NB4 (cell line): ENCODE data around the gene CABLES1.
"Not testable (repeated sequence)": the region's sequence is repeated elsewhere in the genome, so short reads cannot be mapped to it uniquely, and the experiment has no call there.

ENCODE experiments used
- DNase-seq: peaks from one replicate; pipeline ENCODE4 v3.0.0; 2010; ENCODE audit warnings: low read depth
- H3K4me3 ChIP-seq: one replicate; pipeline ENCODE4 v1.5.1; 2011; ENCODE audit warnings: mild to moderate bottlenecking, low read depth, low read length, moderate library complexity
- MYC ChIP-seq: IDR thresholded peaks from 2 replicates; pipeline ENCODE4 v1.6.1; 2011; ENCODE audit warnings: low read depth, low read length
- POLR2A ChIP-seq: IDR thresholded peaks from 2 replicates; pipeline ENCODE4 v1.6.1; 2011; ENCODE audit warnings: mild to moderate bottlenecking; ENCODE audit not compliant: insufficient read length; ENCODE audit errors: extremely low read depth
- TF ChIP-seq, protein P1 (sequence below): IDR thresholded peaks from one replicate; pipeline ENCODE4 v1.5.1; 2012; ENCODE audit warnings: low read depth, low read length
- TF ChIP-seq, protein P2 (sequence below): IDR thresholded peaks from 2 replicates; pipeline ENCODE4 v1.6.1; 2011; ENCODE audit warnings: low read depth, low read length

The CABLES1 gene, protein sequence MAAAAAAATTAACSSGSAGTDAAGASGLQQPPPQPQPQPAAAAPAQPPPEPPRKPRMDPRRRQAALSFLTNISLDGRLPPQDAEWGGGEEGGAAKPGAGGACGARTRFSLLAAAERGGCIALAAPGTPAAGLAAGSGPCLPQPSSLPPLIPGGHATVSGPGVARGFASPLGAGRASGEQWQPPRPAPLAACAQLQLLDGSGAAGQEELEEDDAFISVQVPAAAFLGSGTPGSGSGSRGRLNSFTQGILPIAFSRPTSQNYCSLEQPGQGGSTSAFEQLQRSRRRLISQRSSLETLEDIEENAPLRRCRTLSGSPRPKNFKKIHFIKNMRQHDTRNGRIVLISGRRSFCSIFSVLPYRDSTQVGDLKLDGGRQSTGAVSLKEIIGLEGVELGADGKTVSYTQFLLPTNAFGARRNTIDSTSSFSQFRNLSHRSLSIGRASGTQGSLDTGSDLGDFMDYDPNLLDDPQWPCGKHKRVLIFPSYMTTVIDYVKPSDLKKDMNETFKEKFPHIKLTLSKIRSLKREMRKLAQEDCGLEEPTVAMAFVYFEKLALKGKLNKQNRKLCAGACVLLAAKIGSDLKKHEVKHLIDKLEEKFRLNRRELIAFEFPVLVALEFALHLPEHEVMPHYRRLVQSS

DNA sequence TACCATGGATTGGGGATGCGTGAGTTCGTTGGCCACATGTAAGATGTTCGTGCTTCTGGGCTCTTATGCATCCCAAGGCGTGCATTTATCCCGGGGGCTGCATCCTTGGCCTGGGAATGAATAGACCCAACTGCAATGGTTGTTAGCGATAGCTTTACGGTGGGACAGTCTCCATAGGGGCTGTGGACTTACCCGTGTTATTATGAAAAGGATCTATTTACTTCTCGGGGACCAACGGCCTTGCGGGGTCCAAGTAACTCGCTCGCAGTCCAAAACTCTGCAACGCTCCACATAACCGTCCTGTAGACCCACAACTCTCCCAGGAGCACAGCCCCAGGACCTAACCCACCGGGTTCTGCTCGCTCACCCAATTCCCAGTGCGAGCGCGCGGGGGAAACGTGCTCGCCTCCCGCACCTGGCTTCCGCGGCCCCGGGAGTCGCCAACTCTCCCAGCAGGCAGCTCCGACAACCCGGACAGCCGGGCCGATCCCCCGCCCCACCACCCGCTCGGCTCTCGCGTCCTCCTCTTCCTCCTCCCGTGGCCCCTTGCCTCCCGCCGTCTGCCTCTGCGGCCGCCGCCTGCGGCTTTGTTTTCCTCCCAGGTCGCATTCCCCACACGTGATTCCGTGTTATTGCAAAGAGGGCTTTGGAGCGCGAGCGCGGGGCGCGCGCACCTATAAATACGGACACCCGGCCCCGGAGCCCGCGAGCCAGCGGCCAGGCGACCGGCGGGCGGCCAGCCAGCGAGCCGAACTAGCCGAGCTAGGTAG is at the start of gene CABLES1:
Gene CABLES1 (plus strand): TSS at position 706 of the 770 bp plus-strand sequence. CDS start 278 bp downstream, outside the sequence.
- peak; percentile 73 for DNase-seq
- peak within 1 kb of the TSS; percentile 56 for H3K4me3 ChIP-seq
- no peak for TF ChIP-seq POLR2A
- TF ChIP-seq, protein P1, sequence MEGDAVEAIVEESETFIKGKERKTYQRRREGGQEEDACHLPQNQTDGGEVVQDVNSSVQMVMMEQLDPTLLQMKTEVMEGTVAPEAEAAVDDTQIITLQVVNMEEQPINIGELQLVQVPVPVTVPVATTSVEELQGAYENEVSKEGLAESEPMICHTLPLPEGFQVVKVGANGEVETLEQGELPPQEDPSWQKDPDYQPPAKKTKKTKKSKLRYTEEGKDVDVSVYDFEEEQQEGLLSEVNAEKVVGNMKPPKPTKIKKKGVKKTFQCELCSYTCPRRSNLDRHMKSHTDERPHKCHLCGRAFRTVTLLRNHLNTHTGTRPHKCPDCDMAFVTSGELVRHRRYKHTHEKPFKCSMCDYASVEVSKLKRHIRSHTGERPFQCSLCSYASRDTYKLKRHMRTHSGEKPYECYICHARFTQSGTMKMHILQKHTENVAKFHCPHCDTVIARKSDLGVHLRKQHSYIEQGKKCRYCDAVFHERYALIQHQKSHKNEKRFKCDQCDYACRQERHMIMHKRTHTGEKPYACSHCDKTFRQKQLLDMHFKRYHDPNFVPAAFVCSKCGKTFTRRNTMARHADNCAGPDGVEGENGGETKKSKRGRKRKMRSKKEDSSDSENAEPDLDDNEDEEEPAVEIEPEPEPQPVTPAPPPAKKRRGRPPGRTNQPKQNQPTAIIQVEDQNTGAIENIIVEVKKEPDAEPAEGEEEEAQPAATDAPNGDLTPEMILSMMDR, result no peak
- TF ChIP-seq, protein P2, sequence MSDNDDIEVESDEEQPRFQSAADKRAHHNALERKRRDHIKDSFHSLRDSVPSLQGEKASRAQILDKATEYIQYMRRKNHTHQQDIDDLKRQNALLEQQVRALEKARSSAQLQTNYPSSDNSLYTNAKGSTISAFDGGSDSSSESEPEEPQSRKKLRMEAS, result peak; percentile 57
- peak; percentile 54; the same call in 1 of the 2 replicates for TF ChIP-seq MYC

DNA sequence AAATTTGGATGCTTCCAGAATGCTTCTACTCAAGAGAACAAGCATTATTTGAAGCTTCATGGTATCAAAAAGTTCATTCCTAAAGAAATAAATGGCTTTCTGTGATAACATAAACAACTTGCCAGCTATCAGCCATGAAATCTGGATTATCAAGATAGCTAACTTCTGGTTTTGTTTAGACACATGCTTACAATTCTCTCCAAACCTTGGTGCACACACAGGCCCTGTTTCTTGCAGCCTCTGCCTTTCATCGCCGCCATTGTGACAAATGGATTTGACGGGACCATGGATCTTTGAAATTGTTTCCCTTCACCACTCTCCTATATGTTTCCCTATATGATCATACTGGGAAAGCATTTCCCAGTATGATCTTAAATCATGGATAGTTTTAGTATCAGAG is 47.9 kb upstream of the CABLES1 start:
- TF ChIP-seq, protein P1, result no peak
- no peak for TF ChIP-seq POLR2A
- TF ChIP-seq MYC, result no peak
- TF ChIP-seq, protein P2, result no peak
- H3K4me3 ChIP-seq, result no peak overlapping the region
- no peak for DNase-seq

DNA sequence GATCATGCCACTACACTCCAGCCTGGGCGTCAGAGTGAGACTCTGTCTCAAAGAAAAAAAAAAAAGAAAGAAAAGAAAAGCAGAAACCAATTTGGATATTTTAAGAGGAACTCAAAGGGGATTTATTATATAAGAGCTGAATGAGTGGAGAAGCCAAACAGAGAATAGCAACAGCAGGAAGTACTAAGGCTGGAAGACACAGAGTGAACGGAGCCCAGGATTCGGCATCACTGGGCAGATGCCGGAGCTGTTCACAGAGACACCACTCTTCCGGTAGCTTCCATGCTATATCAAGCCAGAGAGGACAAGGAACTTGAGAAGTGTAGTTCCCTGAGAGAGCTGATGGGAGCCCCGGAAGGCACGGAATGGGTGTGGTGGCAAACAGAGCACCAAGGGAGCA is 47.0 kb upstream of the CABLES1 start:
- H3K4me3 ChIP-seq, result no peak overlapping the region
- TF ChIP-seq, protein P2, result no peak
- TF ChIP-seq MYC (no peak), POLR2A (no peak)
- TF ChIP-seq, protein P1, result no peak
- DNase-seq, result no peak

DNA sequence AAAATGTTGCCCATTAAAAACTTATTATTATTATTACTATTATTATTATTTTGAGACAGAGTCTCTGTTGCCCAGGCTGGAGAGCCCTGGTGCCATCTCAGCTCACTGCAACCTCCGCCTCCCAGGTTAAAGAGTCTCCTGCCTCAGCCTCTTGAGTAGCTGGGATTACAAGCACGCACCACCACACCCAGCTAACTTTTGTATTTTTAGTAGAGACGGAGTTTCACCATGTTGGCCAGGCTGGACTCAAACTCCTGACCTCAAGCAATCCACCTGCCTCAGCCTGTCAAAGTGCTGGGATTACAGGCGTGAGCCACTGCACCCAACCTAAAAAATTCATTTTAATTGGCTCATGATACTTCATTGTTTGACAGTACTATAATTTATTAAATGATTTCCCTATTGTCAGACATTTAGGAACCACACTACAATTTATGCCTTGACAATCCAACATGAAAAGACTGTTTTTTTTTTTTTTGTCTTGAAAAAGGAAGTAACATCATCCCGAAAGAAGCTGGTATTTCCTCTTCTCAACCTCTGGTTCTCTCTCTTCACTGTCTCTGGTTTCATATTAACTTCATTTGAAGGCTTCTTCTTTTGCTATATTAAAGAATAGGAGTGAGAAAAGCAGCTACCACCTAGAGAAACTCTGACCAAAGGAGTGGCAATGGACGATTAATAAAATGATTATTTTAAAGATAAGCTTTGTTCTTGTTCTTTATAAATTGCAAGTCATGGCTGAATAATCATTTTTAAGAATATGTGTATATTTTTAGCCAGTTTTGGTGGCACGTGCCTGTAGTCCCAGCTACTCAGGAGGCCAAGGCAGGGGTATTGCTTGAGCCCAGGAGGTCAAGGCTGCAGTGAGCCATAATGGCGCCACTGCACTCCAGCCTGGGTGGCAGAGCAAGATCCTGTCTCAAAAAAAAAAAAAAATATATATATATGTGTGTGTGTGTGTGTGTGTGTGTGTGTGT is 44.0 kb upstream of the CABLES1 start:
- peak; percentile 52 for DNase-seq
- not testable (repeated sequence) for H3K4me3 ChIP-seq

DNA sequence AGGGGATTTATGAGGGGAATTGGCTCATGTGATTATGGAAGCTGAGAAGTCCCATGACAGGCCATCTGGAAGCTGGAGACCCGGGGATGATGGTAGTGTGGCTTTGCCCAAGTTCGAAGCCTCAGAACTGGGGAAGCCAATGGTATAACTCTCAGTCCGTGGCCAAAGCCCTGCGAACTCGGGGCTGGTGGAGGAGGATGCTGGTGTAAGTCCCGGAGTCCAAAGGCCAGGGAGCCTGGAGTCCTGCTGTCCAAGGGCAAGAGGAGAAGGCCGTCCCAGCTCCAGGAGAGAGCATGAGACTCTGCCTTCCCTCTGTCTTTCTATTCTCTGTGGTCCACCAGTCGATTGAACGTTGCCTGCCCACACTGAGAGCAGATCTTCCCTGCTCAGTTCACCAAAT is 43.2 kb upstream of the CABLES1 start:
- no peak for DNase-seq
- H3K4me3 ChIP-seq, result no peak overlapping the region
- TF ChIP-seq, protein P1, result no peak
- TF ChIP-seq POLR2A (no peak), MYC (no peak)
- TF ChIP-seq, protein P2, result no peak

DNA sequence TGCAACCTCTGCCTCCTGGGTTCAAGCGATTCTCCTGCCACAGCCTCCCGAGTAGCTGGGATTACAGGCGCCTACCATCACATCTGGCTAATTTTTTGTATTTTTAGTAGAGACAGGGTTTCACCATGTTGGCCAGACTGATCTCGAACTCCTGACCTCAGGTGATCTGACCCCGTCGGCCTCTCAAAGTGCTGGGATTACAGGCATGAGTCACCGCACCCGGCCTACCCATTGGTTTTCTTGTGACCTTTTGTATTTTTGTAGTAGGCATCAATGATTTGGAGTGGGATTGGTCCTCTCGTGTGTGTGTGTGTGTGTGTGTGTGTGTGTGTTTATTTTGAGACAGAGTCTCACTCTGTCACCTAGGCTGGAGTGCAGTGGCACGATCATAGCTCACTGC is 42.2 kb upstream of the CABLES1 start:
- H3K4me3 ChIP-seq, result not testable (repeated sequence)

More for the DNA sequence above, 42.2 kb upstream of the CABLES1 start:
- not testable (repeated sequence) for DNase-seq
